LHCN-M2 (cell line): ENCODE results near the gene MTERF4. TPM values are rescaled to one million over a fixed set of nuclear protein-coding genes. Genes with fewer than 3 reads are reported as not detected.

Experiments
- DNase-seq: peaks from one replicate; pipeline ENCODE4 v3.0.0-alpha.2; 2012; ENCODE audit warnings: low read depth
- total RNA-seq: library from RNA; depleted of rRNA; stranded (reverse); fragments of >200 nt; gene quantifications from 2 replicates; pipeline ENCODE4 v1.2.3, GENCODE V29; 2014

MTERF4 gene
- total RNA-seq, 1 experiment from 2014 or later = 24.3 TPM

GRCh38 chr2:241070361-241070760, 31.7 kb downstream of the MTERF4 start:
- no peak for DNase-seq

DNA sequence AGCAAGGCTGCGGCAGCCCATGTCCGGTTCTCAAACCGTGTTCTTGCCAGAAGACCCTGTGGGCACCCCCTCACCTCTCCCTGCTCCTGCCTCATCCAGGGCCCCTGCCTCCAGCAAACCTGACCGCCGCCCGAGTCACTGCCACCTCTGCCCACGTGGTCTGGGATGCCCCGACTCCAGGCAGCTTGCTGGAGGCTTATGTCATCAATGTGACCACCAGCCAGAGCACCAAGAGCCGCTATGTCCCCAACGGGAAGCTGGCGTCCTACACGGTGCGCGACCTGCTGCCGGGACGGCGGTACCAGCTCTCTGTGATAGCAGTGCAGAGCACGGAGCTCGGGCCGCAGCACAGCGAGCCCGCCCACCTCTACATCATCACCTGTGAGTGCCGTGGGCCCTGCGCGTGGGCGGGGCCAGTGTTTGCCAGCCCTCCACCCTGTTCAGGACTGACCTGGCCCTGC, 32.2 kb downstream of the MTERF4 start:
- no peak for DNase-seq

DNA sequence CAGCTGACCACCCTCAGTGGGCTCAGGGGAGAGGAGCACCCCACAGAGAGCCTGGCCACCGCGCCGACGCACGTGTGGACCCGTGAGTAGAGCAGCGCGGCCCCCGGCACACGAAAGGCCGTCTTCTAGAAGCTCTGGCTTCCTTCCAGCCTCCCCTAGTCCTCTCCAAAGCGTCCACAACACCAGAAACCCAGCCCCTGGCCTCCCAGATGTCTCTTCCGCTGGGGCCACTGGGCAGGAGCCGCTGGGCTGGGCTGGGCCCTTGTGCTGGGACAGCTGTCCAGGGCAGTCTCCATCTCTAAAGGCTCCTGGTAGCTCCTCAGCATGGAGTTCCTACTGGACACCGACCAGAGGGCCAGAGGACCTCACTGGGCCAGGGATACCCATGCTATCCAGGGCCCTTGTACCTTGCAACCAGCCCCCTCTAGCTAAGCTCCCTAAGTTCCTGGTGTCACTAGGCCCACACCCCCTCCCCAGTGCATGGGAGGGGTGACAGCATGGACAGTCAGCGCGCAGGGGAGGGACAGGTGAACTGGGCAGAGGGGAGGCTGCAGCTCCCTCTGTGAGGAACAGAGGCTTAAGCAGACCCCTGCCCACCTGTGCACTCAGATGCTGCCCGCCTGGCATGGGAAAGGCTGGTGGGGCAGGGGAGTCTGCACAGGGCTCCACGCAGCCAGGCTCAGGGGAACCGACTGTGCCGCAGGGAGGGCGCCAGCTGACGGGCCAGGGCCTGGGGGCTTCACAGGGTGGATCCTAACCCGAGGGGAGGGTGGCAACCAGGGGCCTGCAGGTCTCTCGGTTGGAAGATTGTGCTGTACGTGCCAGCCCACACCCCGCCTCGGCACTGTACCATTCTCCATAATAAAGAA, 32.9 kb downstream of the MTERF4 start:
- no peak for DNase-seq

DNA sequence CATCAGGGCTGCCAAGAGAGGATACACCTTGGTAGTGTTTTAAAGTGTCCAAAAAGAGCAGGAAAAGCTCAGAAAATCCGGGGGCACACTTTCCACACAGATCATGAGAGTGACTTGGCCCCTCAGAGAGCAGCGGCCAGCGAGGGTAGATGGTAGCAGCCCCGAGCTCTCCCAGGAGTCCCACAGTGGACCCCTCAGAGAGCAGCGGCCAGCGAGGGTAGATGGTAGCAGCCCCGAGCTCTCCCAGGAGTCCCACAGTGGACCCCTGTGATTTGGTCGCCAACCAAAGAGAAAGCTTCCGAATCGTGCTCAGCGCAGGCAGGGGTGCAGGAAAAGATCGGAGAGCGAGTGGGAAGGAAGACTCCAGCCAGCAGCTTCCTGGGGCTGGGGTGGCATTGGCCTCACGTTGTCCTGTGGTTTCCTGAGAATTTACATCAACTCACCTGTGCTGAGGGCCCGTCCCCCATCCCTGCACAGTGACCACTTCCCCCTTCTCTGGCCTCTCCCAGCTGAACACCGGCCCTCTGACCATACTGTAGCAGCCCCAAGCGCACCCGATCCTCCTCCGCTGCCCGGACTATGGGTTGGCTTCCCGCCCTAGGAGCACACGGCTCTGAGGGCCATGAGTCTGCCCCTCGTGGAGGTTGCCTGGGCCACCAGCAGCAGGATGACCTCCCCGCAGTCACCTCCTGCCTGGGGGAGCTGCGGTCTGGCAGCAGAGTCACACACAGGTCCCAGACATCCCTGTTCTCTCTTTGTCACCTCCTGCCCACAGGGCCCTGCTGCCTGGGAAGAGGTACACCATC, 33.7 kb downstream of the MTERF4 start:
- no peak for DNase-seq

DNA sequence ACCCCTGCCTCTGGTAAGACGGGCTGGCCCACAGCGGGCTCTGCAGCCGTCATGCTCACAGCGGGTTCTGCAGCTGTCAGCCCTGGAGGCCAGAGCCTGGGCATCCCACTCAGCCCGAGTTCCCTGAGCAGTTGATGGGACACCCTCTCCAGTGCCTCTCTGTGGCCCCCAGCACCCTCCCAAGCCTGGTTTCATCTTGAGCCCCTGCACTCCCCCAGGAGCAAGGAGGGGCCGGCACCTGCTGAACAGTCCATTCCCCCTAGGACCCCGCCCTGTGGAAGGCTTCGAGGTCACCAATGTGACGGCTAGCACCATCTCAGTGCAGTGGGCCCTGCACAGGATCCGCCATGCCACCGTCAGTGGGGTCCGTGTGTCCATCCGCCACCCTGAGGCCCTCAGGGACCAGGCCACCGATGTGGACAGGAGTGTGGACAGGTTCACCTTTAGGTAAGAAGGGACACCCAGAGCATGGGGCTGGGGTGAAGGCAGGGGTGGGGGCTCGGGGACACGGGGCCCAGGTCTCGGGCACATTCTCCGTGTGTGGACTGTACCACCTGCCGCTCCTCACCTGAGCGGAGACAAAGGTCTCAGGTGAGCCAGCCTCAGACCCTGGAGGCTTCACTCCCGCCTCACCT, 34.5 kb downstream of the MTERF4 start:
- no peak for DNase-seq

DNA sequence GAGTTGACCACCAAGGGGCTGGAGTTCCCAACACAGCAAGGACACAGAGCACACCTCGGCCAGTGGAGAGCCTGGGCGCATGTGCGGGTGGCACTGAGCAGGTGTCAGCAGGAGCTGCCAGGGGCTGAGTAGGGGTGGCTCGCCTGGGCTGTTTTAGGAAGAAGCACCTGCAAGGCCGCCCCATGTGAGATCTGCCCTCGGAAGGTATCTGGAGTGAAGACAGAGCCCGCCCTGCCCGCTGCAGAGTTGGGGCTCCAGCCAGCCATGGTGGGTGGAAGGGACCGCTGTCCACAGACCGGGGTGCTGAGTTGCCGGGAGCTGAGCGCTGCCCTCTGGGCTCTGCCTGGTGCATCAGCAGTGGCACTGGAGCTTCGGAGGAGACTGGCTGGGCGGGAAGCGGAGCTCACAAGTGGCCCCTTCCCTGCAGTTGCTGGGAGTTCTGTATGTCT, 35.2 kb downstream of the MTERF4 start:
- DNase-seq = no peak

- DNase-seq = no peak
Observed at GRCh38 chr2:241066171-241066892, 35.8 kb downstream of the MTERF4 start.

- no peak for DNase-seq
Observed at GRCh38 chr2:241065355-241065803, 36.7 kb downstream of the MTERF4 start.

GRCh38 chr2:241064802-241065354, 37.2 kb downstream of the MTERF4 start:
- no peak for DNase-seq

- no peak for DNase-seq
Observed at GRCh38 chr2:241064008-241064801, 37.9 kb downstream of the MTERF4 start.

GRCh38 chr2:241063587-241063986, 38.5 kb downstream of the MTERF4 start:
- DNase-seq = no peak

- DNase-seq = no peak
Observed at GRCh38 chr2:241063093-241063551, 39.0 kb downstream of the MTERF4 start.

GRCh38 chr2:241062389-241063092, 39.5 kb downstream of the MTERF4 start:
- DNase-seq = no peak

DNA sequence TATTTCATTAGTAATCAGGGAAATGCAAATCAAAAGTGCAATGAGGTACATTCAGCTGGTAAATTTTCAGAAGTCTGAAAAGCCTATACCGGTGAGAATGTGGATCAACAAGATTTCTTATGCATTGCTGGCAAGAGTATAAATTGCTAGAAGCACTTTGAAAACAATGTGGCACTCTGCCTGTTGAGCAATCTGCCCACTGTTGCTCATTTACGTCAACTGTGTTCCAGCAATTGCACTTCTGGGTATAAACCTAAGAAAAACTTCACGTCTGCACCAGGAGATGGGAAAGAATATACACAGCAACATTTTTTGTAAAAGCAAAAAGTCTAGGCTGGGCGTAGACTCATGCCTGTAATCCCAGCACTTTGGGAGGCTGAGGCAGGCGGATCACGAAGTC, 40.8 kb downstream of the MTERF4 start:
- no peak for DNase-seq

- DNase-seq = no peak
Observed at GRCh38 chr2:241053576-241054251, 48.4 kb downstream of the MTERF4 start.

- no peak for DNase-seq
Observed at GRCh38 chr2:241052677-241053360, 49.3 kb downstream of the MTERF4 start.

GRCh38 chr2:241051578-241052487, 50.3 kb downstream of the MTERF4 start:
- DNase-seq = no peak
